Measurements from ENCODE around the gene NCAPG2.
A peak's percentile ranks its signal among the peaks of the same experiment; 100 is the strongest.
"Not testable (repeated sequence)": the region's sequence is repeated elsewhere in the genome, so short reads cannot be mapped to it uniquely, and the experiment has no call there.

NCAPG2 gene

GRCh38 chr7:158706273-158706704, 1.7 kb upstream of the NCAPG2 start:
- no peak for DNase-seq

DNA sequence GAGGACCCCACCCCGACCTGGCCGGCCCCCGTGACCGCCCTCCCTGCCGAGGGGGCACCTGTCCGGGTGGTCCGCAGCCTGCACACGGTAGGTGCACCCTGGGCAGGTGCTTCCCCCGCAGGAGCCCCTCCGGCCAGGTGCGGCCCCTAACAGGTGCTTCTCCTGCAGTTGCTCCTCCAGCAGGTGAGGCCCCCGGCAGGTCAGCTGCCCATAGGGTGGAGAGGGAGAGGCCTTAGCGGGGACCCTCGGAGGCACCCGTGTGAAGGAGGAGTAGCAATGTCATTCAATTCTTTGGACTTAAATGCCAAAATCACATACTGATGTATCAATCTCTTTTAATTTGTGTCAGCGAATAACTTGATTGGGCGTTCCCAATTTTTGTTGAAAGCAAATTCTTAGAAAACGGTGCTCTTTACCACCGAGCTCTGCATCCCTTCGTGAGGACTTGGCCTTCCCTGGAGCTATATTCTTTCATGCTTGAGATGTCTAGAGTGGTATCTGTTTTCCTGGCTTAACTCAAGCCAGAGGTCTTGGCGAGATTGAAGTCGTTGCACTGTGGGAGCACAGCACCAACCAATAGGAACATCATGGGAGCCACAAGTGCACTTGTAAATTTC, 738 bp upstream of the NCAPG2 start:
- DNase-seq = no peak

- DNase-seq = not testable (repeated sequence)
Measured at GRCh38 chr7:158703679-158704523, 703 bp downstream of the NCAPG2 start.

DNA sequence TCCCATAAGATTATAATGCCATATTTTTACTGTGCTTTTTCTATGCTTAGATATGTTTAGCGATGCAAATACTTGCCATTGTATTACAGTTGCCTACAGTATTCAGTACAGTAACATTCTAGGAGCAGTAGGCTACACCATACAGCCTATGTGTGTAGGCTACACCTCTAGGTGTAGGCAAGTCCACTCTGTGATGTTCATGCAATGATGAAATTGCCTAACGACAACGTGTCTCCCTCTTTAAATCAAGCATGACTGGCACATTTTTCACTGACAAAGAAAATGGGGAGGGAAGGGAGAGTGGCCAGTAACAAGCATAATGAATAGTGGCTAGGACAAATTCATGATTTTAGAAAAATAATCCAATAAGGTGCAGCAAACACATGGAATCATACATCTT, 1.7 kb downstream of the NCAPG2 start:
- no peak for DNase-seq

- DNase-seq = no peak
Measured at GRCh38 chr7:158702196-158702595, 2.4 kb downstream of the NCAPG2 start.

DNA sequence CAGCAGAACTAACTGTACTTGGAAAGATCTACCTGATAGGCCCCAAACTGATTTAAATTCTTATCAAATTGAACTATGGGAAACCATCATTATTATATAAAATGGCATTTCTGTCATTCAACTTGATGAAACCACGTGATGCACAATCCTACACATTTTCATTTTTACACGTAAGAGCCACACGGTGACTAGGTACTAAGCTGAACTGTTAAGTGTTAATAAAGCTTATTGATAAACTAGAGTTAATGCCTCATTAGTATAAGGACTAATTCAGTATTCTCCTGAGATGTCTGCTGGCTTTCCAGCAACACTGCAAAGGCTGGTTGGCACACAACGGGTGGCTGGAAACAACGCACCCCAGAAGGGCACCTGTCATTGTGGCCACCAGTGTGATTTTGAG, 4.6 kb downstream of the NCAPG2 start:
- no peak for DNase-seq

DNA sequence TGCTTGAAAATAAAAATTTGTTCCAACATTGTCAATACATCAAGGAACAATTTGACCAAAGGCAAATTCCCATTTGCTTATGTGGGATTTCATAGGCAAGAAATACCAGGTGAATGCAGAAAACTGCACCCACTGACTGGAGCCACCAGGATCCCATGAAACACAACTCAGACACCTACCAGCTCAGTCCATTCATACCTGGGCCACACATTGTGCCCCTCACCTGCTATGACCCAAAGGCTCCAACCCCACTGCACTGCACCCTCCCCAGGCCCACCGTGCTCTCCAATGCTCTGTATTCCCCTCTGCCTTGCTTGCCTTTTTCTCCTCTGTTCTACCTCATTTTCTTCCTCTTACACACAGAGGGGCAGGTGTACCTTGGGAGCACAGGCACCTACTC, 5.3 kb downstream of the NCAPG2 start:
- no peak for DNase-seq

GRCh38 chr7:158698657-158699195, 5.9 kb downstream of the NCAPG2 start:
- DNase-seq = no peak

DNA sequence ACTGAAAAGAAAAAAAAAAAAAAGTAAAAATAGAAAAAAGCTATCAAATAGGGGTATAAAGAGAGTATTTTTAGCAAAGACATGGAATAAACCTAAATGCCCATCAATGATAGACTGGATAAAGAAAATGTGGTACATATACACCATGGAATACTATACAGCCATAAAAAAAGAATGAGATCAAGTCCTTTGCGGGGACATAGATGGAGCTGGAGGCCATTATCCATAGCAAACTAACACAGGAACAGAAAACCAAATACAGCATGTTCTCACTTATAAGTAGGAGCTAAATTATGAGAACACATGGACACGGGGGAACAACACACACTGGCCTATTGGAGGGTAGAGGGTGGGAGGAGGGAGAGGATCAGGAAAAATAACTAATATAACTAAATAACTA, 7.0 kb downstream of the NCAPG2 start:
- not testable (repeated sequence) for DNase-seq

DNA sequence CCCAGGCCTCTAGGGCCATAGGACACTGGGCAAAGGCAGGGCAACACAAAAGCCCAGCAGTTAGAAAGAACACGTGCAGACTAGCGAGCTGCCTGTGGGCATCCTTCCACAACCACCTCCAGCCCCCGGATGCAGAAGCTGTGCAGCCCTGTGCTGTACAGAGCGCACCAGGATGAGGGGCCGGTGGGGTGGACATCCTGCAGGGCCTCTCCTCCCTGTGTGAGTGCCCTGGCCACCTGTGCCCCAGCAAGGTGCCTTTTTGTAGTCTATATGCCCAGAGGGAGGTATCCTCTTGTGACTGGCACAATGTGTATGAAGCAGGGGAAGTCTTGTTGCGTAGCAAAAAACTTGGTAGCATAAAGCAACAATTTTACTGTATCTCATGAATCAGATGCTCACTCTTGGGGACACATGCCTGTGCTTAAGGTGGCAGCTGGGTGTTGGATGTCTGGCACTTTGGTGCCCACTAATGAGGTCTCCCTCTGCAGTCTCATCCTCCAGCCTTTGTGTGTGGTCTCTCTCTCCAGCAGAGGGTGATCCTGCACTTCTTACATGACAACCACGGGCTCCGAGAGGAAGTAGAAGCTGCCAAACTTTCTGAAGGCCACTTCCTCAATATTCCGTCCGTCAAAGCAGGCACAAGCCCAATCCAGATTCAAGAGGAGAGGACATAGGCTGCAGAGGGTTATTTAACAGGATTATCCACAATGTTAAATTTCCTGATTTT, 8.7 kb downstream of the NCAPG2 start:
- peak; percentile 40 for DNase-seq

- no peak for DNase-seq
Measured at GRCh38 chr7:158695056-158695455, 9.5 kb downstream of the NCAPG2 start.

DNA sequence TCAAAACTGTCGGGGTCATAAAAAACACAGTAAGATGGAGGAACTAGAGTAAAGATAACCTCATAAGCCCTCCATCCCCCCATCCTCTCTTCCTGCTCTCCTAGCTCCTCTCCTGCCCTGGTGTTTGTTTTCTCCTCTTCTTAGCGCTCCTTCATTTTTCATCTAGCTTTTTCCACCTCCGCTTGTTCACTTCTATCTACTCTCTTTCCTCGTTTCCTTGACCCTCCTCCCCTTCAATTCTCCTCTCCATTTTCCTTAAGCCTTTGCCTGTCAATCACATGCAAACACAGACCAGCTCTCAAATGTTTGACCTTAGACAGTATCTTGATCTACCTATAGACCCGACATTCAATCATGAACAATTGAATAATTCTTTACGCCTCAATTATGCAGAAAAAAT, 10.0 kb downstream of the NCAPG2 start:
- no peak for DNase-seq

DNA sequence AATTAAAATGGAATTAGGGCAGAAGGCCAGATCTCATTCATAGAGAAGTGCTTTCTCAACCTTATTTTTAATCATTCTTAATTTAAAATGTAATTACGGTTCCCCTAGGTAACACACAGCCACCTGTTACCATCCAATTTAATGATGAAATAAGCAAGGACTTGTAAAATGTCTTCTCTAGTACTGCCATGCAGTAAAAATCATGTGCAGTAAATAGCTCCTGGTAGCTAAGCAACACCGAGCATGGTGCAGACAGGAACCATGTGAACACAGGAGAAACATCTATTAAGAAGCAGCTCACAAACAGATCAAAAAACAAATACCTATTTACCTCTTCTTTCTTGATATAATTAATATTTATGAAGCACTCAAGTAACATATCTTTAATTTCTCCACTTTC, 15.1 kb downstream of the NCAPG2 start:
- no peak for DNase-seq

DNA sequence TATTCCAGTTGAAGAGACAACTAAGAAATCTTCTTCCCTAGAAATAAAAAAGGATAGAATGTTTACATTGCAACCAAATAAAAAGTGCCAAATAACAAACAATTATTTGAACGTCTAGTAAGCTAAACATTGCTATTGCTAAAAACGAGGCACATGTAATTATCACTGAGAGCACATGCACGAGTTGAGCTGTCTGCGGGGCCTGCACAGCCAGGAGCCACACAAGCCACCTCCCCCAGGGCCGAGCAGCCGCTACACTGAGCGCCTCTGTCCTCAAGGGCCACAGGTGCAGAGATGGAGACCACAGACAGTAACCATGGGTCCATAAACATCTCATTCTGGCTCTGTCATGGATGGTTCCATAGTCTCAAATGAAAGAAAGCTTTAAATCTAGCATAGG, 17.2 kb downstream of the NCAPG2 start:
- DNase-seq = no peak

GRCh38 chr7:158685693-158686092, 18.9 kb downstream of the NCAPG2 start:
- no peak for DNase-seq

- no peak for DNase-seq
Measured at GRCh38 chr7:158684329-158684728, 20.3 kb downstream of the NCAPG2 start.

DNA sequence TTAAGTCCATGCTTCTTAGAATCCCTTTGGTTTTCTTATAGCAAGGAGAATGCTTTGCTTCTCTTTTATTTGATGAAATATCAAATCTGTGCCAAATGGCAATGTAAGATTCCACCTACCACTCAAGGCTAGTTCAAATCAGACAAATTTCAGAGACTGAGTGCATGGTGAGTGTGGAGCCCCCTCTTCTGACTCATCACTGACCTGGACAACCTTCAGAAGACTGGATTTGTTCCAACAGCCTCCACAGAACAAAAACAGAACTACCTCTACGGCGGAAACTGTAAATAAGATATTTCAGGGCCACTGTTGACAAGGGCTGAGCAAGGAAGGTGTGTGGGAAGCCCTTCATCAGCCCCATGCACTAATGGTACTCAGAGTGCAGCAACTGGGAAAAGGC, 21.1 kb downstream of the NCAPG2 start:
- DNase-seq = no peak

GRCh38 chr7:158682456-158682855, 22.1 kb downstream of the NCAPG2 start:
- no peak for DNase-seq

GRCh38 chr7:158680754-158681153, 23.9 kb downstream of the NCAPG2 start:
- no peak for DNase-seq

GRCh38 chr7:158676906-158677305, 27.7 kb downstream of the NCAPG2 start:
- no peak for DNase-seq

- no peak for DNase-seq
Measured at GRCh38 chr7:158676171-158676840, 28.3 kb downstream of the NCAPG2 start.

GRCh38 chr7:158672975-158673374, 31.6 kb downstream of the NCAPG2 start:
- no peak for DNase-seq

DNA sequence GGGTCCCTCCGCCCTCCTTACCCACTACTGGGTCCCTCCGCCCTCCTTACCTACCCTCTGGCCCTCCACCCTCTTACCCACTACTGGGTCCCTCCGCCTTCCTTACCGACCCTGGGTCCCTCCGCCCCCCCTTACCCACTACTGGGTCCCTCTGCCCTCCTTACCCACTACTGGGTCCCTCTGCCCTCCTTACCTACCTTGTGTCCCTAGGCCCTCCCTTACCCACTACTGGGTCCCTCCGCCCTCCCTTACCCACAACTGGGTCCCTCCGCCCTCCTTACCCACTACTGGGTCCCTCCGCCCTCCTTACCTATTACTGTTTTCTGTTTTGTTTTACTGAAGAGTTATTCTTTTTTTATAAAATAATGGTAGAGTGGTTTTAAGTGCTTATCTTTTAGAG, 36.5 kb downstream of the NCAPG2 start:
- DNase-seq = not testable (repeated sequence)

Measured in central memory CD4-positive, alpha-beta T cell (primary cell).